ENCODE measurements around the gene PTF1A.

GRCh38 chr10:23198940-23199767 is 7.0 kb downstream of the PTF1A start:
- TF ChIP-seq HDGF (IDR thresholded peaks at IDR 0.05; ENCODE audit: borderline replicate concordance) (no peak), FOXM1 (IDR thresholded peaks at IDR 0.05; ENCODE audit: borderline replicate concordance) (no peak), FOXA1 (IDR thresholded peaks at IDR 0.05) (no peak), FOXK2 (IDR thresholded peaks at IDR 0.05) (no peak), BHLHE40 (IDR thresholded peaks at IDR 0.05; ENCODE audit: borderline replicate concordance) (no peak), L3MBTL2 (conservative IDR thresholded peaks at IDR 0.05) (no peak; the same call in none of the 2 replicates), SUZ12 (IDR thresholded peaks at IDR 0.05) (no peak), LEF1 (IDR thresholded peaks at IDR 0.05; ENCODE audit: borderline replicate concordance) (no peak)

Data from HEK293T (cell line).